H1 (cell line): Measurements from ENCODE around the gene SCUBE2. TPM values are rescaled to one million over a fixed set of nuclear protein-coding genes. Genes with fewer than 3 reads are reported as not detected.

Experiments used
- CTBP2 ChIP-seq: IDR thresholded peaks from 2 replicates; pipeline ENCODE4 v1.7.0; 2011; ENCODE audit warnings: borderline replicate concordance, mild to moderate bottlenecking, moderate library complexity, mixed read lengths, low read length; ENCODE audit not compliant: insufficient read depth, insufficient read length
- FOSL1 ChIP-seq: IDR thresholded peaks from 2 replicates; pipeline ENCODE4 v1.6.1; 2011; ENCODE audit warnings: mild to moderate bottlenecking, low read depth, low read length, moderate library complexity; ENCODE audit not compliant: insufficient read depth
- RXRA ChIP-seq: IDR thresholded peaks from 2 replicates; pipeline ENCODE4 v1.6.1; 2011; ENCODE audit warnings: low read depth, mild to moderate bottlenecking, low read length, moderate library complexity; ENCODE audit not compliant: insufficient read depth
- SIN3A ChIP-seq, 2 experiments: IDR thresholded peaks in 1 of 2; conservative IDR thresholded peaks in 1 of 2; 2 replicates each; pipeline ENCODE4 v1.6.1; 2011 to 2012; ENCODE audit warnings: low read length in 2 of 2, improper control_type of control experiment in 1 of 2, low read depth in 1 of 2, mild to moderate bottlenecking in 1 of 2
- TAF7 ChIP-seq: optimal IDR thresholded peaks from 2 replicates; pipeline ENCODE3; 2011; ENCODE audit warnings: low read depth, mild to moderate bottlenecking, inconsistent platforms, low read length, moderate library complexity, borderline replicate concordance
- ZNF274 ChIP-seq: IDR thresholded peaks from 2 replicates; pipeline ENCODE4 v1.7.0; 2012; ENCODE audit warnings: low read length, borderline replicate concordance; ENCODE audit errors: extremely low read depth
- polyA plus RNA-seq, 7 experiments: library from polyadenylated mRNA; depleted of rRNA in 3 of 7; stranded (reverse) in 5 of 7; unstranded in 2 of 7; fragments of >200 nt in 5 of 7; fragments of 200-250 nt in 2 of 7; gene quantifications; 1 replicate in 5 of 7; 2 replicates in 1 of 7; 4 replicates in 1 of 7; pipeline versions ENCODE4 v1.2.1 to v1.2.3, GENCODE V29; 2011 to 2013; ENCODE audit warnings: missing spikeins in 2 of 7, mixed read lengths in 2 of 7
- total RNA-seq: library from RNA; stranded (reverse); fragmentation: NEBNext Ultra II Directional; extraction: Animal tissue kit (Norgen Biotek cat#: 25700); gene quantifications from 2 replicates; pipeline ENCODE4 v1.2.1, GENCODE V29; 2021

The SCUBE2 gene
- total and polyA plus RNA-seq, 2 of the 8 experiments (the other 6 are each of a cell fraction or from before 2014, with no cell fraction given), result 0.29 to 1.2 TPM

- TF ChIP-seq RXRA, result no peak
- TF ChIP-seq CTBP2, result no peak
- no peak for TF ChIP-seq FOSL1
- TF ChIP-seq TAF7, result no peak
- TF ChIP-seq SIN3A (conservative IDR thresholded peaks at IDR 0.05 in 1 of 2, IDR thresholded peaks at IDR 0.05 in 1 of 2; ENCODE audit: low read depth in 1 of 2, low read length in 2 of 2), result no peak
- TF ChIP-seq ZNF274, result no peak
- TF ChIP-seq, all 59 proteins: peak for 0
Observed at GRCh38 chr11:9028581-9028980, 62.8 kb downstream of the SCUBE2 start (continued).
